ENCODE results near the gene SBSN. TPM values are rescaled to one million over a fixed set of nuclear protein-coding genes. Genes with fewer than 3 reads are reported as not detected.

Gene SBSN
- total RNA-seq, 2 experiments from 2014 or later: not detected

DNA sequence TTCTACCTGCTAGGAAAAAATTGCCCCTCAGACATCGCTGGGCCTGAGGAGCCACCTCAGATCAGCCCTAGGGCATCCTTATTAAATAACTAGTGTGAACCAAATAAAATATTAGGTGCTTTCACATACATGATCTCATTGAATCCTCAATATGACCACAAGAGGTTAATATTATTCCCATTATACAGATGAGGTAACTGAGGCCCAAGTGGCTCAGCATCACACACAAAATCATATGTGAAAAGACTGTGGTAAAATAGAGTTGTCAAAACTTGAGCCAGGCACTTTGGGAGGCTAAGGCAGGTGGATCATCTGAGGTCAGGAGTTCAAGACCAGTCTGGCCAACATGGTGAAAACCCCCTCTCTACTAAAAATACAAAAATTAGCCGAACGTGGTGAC, 11.8 kb downstream of the SBSN start:
- POLR2A ChIA-PET: interaction anchor here (0.7 kb wide), 1 partner anchor 262 kb away, joined by 3 read pairs; no protein-coding TSS in a partner anchor
- H3K79me2 ChIP-seq (ENCODE audit: insufficient read depth, low read depth, low read length): no peaks in the 10 kb centered on the region
- no peaks in the 10 kb centered on the region for H4K20me1 ChIP-seq (ENCODE audit: insufficient read depth, low read length)
- no peak for DNase-seq (ENCODE audit: low spot score)
- H3K36me3 ChIP-seq (ENCODE audit: insufficient read depth, low read length): no peaks in the 10 kb centered on the region
- H3K9me3 ChIP-seq (ENCODE audit: low read length): no peaks in the 10 kb centered on the region
- intact Hi-C loops (cut with micrococcal nuclease; ENCODE audit: unreplicated experiment): no loop called here
- no peaks in the 10 kb centered on the region for H3K4me1 ChIP-seq (ENCODE audit: insufficient read depth, low read length, poor library complexity, severe bottlenecking)
- BruUV-seq (replicated peaks): no TSS peak
- CTCF ChIA-PET (ENCODE audit: unreplicated experiment): no interaction called here
- TF ChIP-seq, protein P1, sequence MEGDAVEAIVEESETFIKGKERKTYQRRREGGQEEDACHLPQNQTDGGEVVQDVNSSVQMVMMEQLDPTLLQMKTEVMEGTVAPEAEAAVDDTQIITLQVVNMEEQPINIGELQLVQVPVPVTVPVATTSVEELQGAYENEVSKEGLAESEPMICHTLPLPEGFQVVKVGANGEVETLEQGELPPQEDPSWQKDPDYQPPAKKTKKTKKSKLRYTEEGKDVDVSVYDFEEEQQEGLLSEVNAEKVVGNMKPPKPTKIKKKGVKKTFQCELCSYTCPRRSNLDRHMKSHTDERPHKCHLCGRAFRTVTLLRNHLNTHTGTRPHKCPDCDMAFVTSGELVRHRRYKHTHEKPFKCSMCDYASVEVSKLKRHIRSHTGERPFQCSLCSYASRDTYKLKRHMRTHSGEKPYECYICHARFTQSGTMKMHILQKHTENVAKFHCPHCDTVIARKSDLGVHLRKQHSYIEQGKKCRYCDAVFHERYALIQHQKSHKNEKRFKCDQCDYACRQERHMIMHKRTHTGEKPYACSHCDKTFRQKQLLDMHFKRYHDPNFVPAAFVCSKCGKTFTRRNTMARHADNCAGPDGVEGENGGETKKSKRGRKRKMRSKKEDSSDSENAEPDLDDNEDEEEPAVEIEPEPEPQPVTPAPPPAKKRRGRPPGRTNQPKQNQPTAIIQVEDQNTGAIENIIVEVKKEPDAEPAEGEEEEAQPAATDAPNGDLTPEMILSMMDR (conservative IDR thresholded peaks at IDR 0.05; ENCODE audit: low read length): no peak
- TF ChIP-seq EZH2phosphoT487 (IDR thresholded peaks at IDR 0.05; ENCODE audit: borderline replicate concordance, low read depth, low read length): no peak
- H2AFZ ChIP-seq (ENCODE audit: low read length): no peak overlapping the region
- no peak overlapping the region for H3K4me3 ChIP-seq (ENCODE audit: low read depth, low read length, poor library complexity, severe bottlenecking)
- H3K4me2 ChIP-seq (ENCODE audit: low read length): no peak overlapping the region
- no peak overlapping the region for H3K27ac ChIP-seq (ENCODE audit: low read depth, low read length, poor library complexity, severe bottlenecking)
- H3K9me2 ChIP-seq (ENCODE audit: insufficient read depth, low read length): no peaks in the 10 kb centered on the region

DNA sequence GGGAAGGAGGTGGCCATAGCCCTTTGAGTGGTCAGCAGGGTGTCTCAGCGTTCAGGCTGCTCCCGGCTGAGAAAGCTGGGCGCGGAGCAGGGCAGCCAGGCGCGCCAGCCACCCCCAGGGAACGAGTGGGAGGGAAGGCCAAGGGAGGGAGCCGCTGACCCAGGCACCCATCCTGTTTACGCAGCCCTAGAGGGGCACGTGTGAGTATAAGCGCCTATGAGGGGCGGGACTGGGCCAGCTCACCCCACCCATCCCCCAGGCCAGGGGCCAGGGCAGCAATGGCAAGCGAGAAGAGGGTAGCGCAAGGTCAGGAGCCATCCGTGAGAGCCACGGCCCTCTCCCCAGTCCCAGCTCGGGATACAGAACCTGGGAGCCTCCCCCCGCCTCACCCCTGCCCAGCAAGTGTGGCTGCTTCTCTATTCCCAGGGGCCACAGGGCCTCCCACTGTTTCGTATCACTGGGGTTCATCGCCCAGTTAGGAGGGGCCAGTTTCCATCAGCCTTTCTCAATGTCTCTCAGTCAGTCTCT, 13.8 kb downstream of the SBSN start:
- intact Hi-C loops (cut with micrococcal nuclease; ENCODE audit: unreplicated experiment): no loop called here

More for the DNA sequence above, 13.8 kb downstream of the SBSN start:
- Histone ChIP-seq H3K4me3 (ENCODE audit: low read depth, low read length, poor library complexity, severe bottlenecking) (no peak overlapping the region), H3K4me1 (ENCODE audit: insufficient read depth, low read length, poor library complexity, severe bottlenecking) (no peaks in the 10 kb centered on the region), H3K79me2 (ENCODE audit: insufficient read depth, low read depth, low read length) (no peaks in the 10 kb centered on the region), H3K27ac (ENCODE audit: low read depth, low read length, poor library complexity, severe bottlenecking) (no peak overlapping the region), H2AFZ (ENCODE audit: low read length) (no peak overlapping the region), H3K4me2 (ENCODE audit: low read length) (no peak overlapping the region), H3K36me3 (ENCODE audit: insufficient read depth, low read length) (no peaks in the 10 kb centered on the region), H4K20me1 (ENCODE audit: insufficient read depth, low read length) (no peaks in the 10 kb centered on the region), H3K9me3 (ENCODE audit: low read length) (no peaks in the 10 kb centered on the region), H3K9me2 (ENCODE audit: insufficient read depth, low read length) (no peaks in the 10 kb centered on the region)
- ChIA-PET POLR2A (interaction anchor here (1.2 kb wide), 1 partner anchor 56 kb away, joined by 3 read pairs; no protein-coding TSS in a partner anchor), CTCF (ENCODE audit: unreplicated experiment) (no interaction called here)
- DNase-seq (ENCODE audit: low spot score): no peak
- TF ChIP-seq, protein P1 (conservative IDR thresholded peaks at IDR 0.05; ENCODE audit: low read length): no peak
- TF ChIP-seq EZH2phosphoT487 (IDR thresholded peaks at IDR 0.05; ENCODE audit: borderline replicate concordance, low read depth, low read length): no peak
- no TSS peak for BruUV-seq (replicated peaks)
